Measurements from ENCODE around the gene TIFAB. TPM values are rescaled to one million over a fixed set of nuclear protein-coding genes. Genes with fewer than 3 reads are reported as not detected.

Gene TIFAB
- polyA plus RNA-seq, 3 donors from 2014 or later: 0.03 to 0.07 TPM; not detected in 1

- Mint-ChIP-seq H3K27me3 (ENCODE audit: low read depth in 3 of 3) (peaks cover 3 to 7% (median 6%) of the 10 kb centered on the region in 3 donors), H3K4me1 (peaks cover 0 to 6% of the 10 kb centered on the region in 2 donors), H3K9me3 (no peaks in the 10 kb centered on the region), H3K36me3 (no peaks in the 10 kb centered on the region), H3K4me3 (no peak overlapping the region), H3K27ac (peak overlapping the region in 1 of 6 donors; percentile 26)
- DNase-seq: peak; percentile 29 to 35 (median 29)
These were observed 25.8 kb downstream of the TIFAB start for GRCh38 chr5:135426102-135427082.

- DNase-seq: no peak
- Mint-ChIP-seq H3K36me3 (no peaks in the 10 kb centered on the region), H3K27me3 (ENCODE audit: low read depth in 3 of 3) (peaks cover 6 to 12% (median 7%) of the 10 kb centered on the region in 3 donors), H3K4me1 (peaks cover 0 to 6% of the 10 kb centered on the region in 2 donors), H3K27ac (peak overlapping the region in 2 of 6 donors; percentile 61 to 68), H3K9me3 (no peaks in the 10 kb centered on the region), H3K4me3 (no peak overlapping the region)
These were observed 26.5 kb downstream of the TIFAB start for GRCh38 chr5:135425641-135426040.

GRCh38 chr5:135423846-135424168 lies 28.3 kb downstream of the TIFAB start:
- Mint-ChIP-seq H3K36me3 (no peaks in the 10 kb centered on the region), H3K9me3 (peaks cover 0 to 8% (median 2%) of the 10 kb centered on the region in 6 donors), H3K4me1 (peaks cover 0 to 6% of the 10 kb centered on the region in 2 donors), H3K4me3 (no peak overlapping the region), H3K27ac (no peak overlapping the region), H3K27me3 (ENCODE audit: low read depth in 3 of 3) (peaks cover 6 to 18% (median 14%) of the 10 kb centered on the region in 3 donors)
- DNase-seq: no peak

GRCh38 chr5:135423146-135423845 lies 28.9 kb downstream of the TIFAB start:
- H3K9me3 Mint-ChIP-seq: peaks cover 0 to 8% (median 2%) of the 10 kb centered on the region in 6 donors
- peaks cover 6 to 19% (median 18%) of the 10 kb centered on the region in 3 donors for H3K27me3 Mint-ChIP-seq (ENCODE audit: low read depth in 3 of 3)
- H3K27ac Mint-ChIP-seq: no peak overlapping the region
- DNase-seq: no peak
- H3K36me3 Mint-ChIP-seq: no peaks in the 10 kb centered on the region
- peaks cover 0 to 6% of the 10 kb centered on the region in 2 donors for H3K4me1 Mint-ChIP-seq
- no peak overlapping the region for H3K4me3 Mint-ChIP-seq

- Mint-ChIP-seq H3K4me1 (peaks cover 0 to 6% of the 10 kb centered on the region in 2 donors), H3K36me3 (no peaks in the 10 kb centered on the region), H3K9me3 (peaks cover 0 to 8% (median 2%) of the 10 kb centered on the region in 6 donors), H3K27me3 (ENCODE audit: low read depth in 3 of 3) (peaks cover 4 to 23% (median 20%) of the 10 kb centered on the region in 3 donors), H3K4me3 (no peak overlapping the region), H3K27ac (no peak overlapping the region)
- DNase-seq: no peak
These were observed 29.7 kb downstream of the TIFAB start for GRCh38 chr5:135422419-135422818.

- Mint-ChIP-seq H3K9me3 (peaks cover 0 to 8% (median 2%) of the 10 kb centered on the region in 6 donors), H3K4me3 (no peak overlapping the region), H3K36me3 (no peaks in the 10 kb centered on the region), H3K27me3 (ENCODE audit: low read depth in 3 of 3) (peaks cover 2 to 26% (median 24%) of the 10 kb centered on the region in 3 donors), H3K27ac (no peak overlapping the region), H3K4me1 (no peaks in the 10 kb centered on the region)
- no peak for DNase-seq
These were observed 35.1 kb downstream of the TIFAB start for GRCh38 chr5:135417083-135417482.

- Mint-ChIP-seq H3K27me3 (ENCODE audit: low read depth in 3 of 3) (peaks cover 7 to 10% (median 10%) of the 10 kb centered on the region in 3 donors), H3K36me3 (no peaks in the 10 kb centered on the region), H3K4me1 (peaks cover 6 to 9% of the 10 kb centered on the region in 2 donors), H3K9me3 (peaks cover 0 to 4% (median 0%) of the 10 kb centered on the region in 6 donors), H3K27ac (no peak overlapping the region), H3K4me3 (no peak overlapping the region)
- DNase-seq: no peak
These were observed 47.1 kb downstream of the TIFAB start for GRCh38 chr5:135405082-135405481.

- Mint-ChIP-seq H3K27ac (no peak overlapping the region), H3K27me3 (ENCODE audit: low read depth in 3 of 3) (peaks cover 9 to 15% (median 12%) of the 10 kb centered on the region in 3 donors), H3K4me3 (no peak overlapping the region), H3K36me3 (no peaks in the 10 kb centered on the region), H3K9me3 (peaks cover 0 to 4% (median 0%) of the 10 kb centered on the region in 6 donors), H3K4me1 (peaks cover 26 to 30% of the 10 kb centered on the region in 2 donors)
- DNase-seq: no peak
These were observed 50.1 kb downstream of the TIFAB start for GRCh38 chr5:135402031-135402430.

- H3K4me1 Mint-ChIP-seq: peaks cover 37 to 42% of the 10 kb centered on the region in 2 donors
- no peak for DNase-seq
- H3K36me3 Mint-ChIP-seq: no peaks in the 10 kb centered on the region
- H3K4me3 Mint-ChIP-seq: peak overlapping the region; percentile 40 to 92 (median 50)
- H3K27me3 Mint-ChIP-seq (ENCODE audit: low read depth in 3 of 3): peaks cover 9 to 15% (median 12%) of the 10 kb centered on the region in 3 donors
- peaks cover 0 to 4% (median 0%) of the 10 kb centered on the region in 6 donors for H3K9me3 Mint-ChIP-seq
- H3K27ac Mint-ChIP-seq: peak overlapping the region; percentile 24 to 94 (median 78)
These were observed 51.3 kb downstream of the TIFAB start for GRCh38 chr5:135400866-135401265.

GRCh38 chr5:135399794-135400542 lies 52.2 kb downstream of the TIFAB start:
- Mint-ChIP-seq H3K4me3 (peak overlapping the region; percentile 87 to 92 (median 89)), H3K4me1 (peaks cover 46 to 51% of the 10 kb centered on the region in 2 donors), H3K27me3 (ENCODE audit: low read depth in 3 of 3) (peaks cover 6 to 15% (median 12%) of the 10 kb centered on the region in 3 donors), H3K9me3 (peaks cover 0 to 4% (median 0%) of the 10 kb centered on the region in 6 donors), H3K36me3 (no peaks in the 10 kb centered on the region), H3K27ac (peak overlapping the region; percentile 86 to 95 (median 92))
- DNase-seq: no peak

GRCh38 chr5:135398855-135399793 lies 53.0 kb downstream of the TIFAB start, which contains the start of gene MACROH2A1:
Gene MACROH2A1 (minus strand): TSS chr5:135399231. CDS start chr5:135389093, 10,138 bp downstream.
- no peaks in the 10 kb centered on the region for H3K36me3 Mint-ChIP-seq
- peak within 1 kb of the TSS; percentile 87 to 92 (median 89) for H3K4me3 Mint-ChIP-seq
- H3K27me3 Mint-ChIP-seq (ENCODE audit: low read depth in 3 of 3): peaks cover 3 to 10% (median 9%) of the 10 kb centered on the region in 3 donors
- peak within 1 kb of the TSS; percentile 86 to 95 (median 92) for H3K27ac Mint-ChIP-seq
- no peaks in the 10 kb centered on the region for H3K9me3 Mint-ChIP-seq
- peak; percentile 84 to 86 (median 85) for DNase-seq
- peaks cover 54 to 59% of the 10 kb centered on the region in 2 donors for H3K4me1 Mint-ChIP-seq

GRCh38 chr5:135398160-135398854 lies 53.8 kb downstream of the TIFAB start:
- H3K4me3 Mint-ChIP-seq: peak overlapping the region; percentile 80 to 87 (median 83)
- H3K27me3 Mint-ChIP-seq (ENCODE audit: low read depth in 3 of 3): peaks cover 3 to 8% (median 6%) of the 10 kb centered on the region in 3 donors
- no peaks in the 10 kb centered on the region for H3K9me3 Mint-ChIP-seq

More at GRCh38 chr5:135398160-135398854, 53.8 kb downstream of the TIFAB start:
- Mint-ChIP-seq H3K36me3 (no peaks in the 10 kb centered on the region), H3K4me1 (peaks cover 61 to 62% of the 10 kb centered on the region in 2 donors), H3K27ac (peak overlapping the region; percentile 71 to 90 (median 78))
- DNase-seq: peak; percentile 22 to 33 (median 28)
